ENCODE data around the gene TGFBR2. TPM values are rescaled to one million over a fixed set of nuclear protein-coding genes. Genes with fewer than 3 reads are reported as not detected.

TGFBR2 gene
- total and polyA plus RNA-seq, 10 donors = 18.2 to 322 (median 239) TPM

GRCh38 chr3:30612437-30613132 is 6.2 kb downstream of the TGFBR2 start:
- TF ChIP-seq POLR2AphosphoS5 (IDR thresholded peaks at IDR 0.05) = no peak
- Histone ChIP-seq H3K4me3 (peak overlapping the region in 5 of 8 donors; percentile 13 to 88 (median 14)), H3K4me1 (peaks cover 68 to 98% (median 86%) of the 10 kb centered on the region in 6 donors), H3K27me3 (replicated peaks in 1 of 7) (no peaks in the 10 kb centered on the region), H3K27ac (peak overlapping the region in 7 of 8 donors; percentile 97 to 100 (median 100)), H3K36me3 (no peaks in the 10 kb centered on the region), H3K9me3 (no peaks in the 10 kb centered on the region)
- 40 to 74% (median 42%) methylated on average over 3 of the region's 3 CpGs for WGBS, 5 donors
- DNase-seq = no peak
- intact Hi-C loops (cut with DNase I; ENCODE audit: low total_unique reads) = loop anchor here (10.0 kb wide), 1 partner anchor 52 kb away; no protein-coding TSS in a partner anchor

- H3K4me3 ChIP-seq = peak overlapping the region in 2 of 8 donors; percentile 2 to 40
- DNase-seq = no peak
- no peak for TF ChIP-seq CTCF (IDR thresholded peaks at IDR 0.05 in 8 of 11, conservative IDR thresholded peaks at IDR 0.05 in 3 of 11)
- peak in 1 of 3 donors; percentile 42 for TF ChIP-seq POLR2AphosphoS5 (IDR thresholded peaks at IDR 0.05)
- H3K27ac ChIP-seq = peak overlapping the region; percentile 22 to 100 (median 100)
- peaks cover 72 to 100% (median 93%) of the 10 kb centered on the region in 6 donors for H3K4me1 ChIP-seq
- no peaks in the 10 kb centered on the region for H3K27me3 ChIP-seq (replicated peaks in 1 of 7)
- 17 to 53% (median 33%) methylated on average over 3 of the region's 3 CpGs for WGBS, 5 donors
- H3K9me3 ChIP-seq = no peaks in the 10 kb centered on the region
- intact Hi-C loops (cut with DNase I; ENCODE audit: low total_unique reads) = loop anchor here (10.0 kb wide), 1 partner anchor 52 kb away; no protein-coding TSS in a partner anchor
- H3K36me3 ChIP-seq = no peaks in the 10 kb centered on the region
Measured at GRCh38 chr3:30613133-30613825, 6.9 kb downstream of the TGFBR2 start.

GRCh38 chr3:30614373-30614772 is 8.0 kb downstream of the TGFBR2 start:
- WGBS, 5 donors = 22 to 40% (median 26%) methylated on average over 4 of the region's 4 CpGs
- Histone ChIP-seq H3K27ac (peak overlapping the region; percentile 22 to 100 (median 100)), H3K36me3 (peaks cover 0 to 3% (median 0%) of the 10 kb centered on the region in 6 donors), H3K27me3 (replicated peaks in 1 of 7) (no peaks in the 10 kb centered on the region), H3K4me1 (peaks cover 83 to 100% (median 100%) of the 10 kb centered on the region in 6 donors), H3K4me3 (peak overlapping the region in 1 of 8 donors; percentile 43), H3K9me3 (no peaks in the 10 kb centered on the region)
- intact Hi-C loops (cut with DNase I; ENCODE audit: low total_unique reads) = loop anchor here (10.0 kb wide), 1 partner anchor 50 kb away; no protein-coding TSS in a partner anchor
- TF ChIP-seq CTCF (IDR thresholded peaks at IDR 0.05 in 8 of 11, conservative IDR thresholded peaks at IDR 0.05 in 3 of 11) (no peak), POLR2A (IDR thresholded peaks at IDR 0.05) (no peak), POLR2AphosphoS5 (IDR thresholded peaks at IDR 0.05) (no peak)
- no peak for DNase-seq

- peaks cover 0 to 8% (median 0%) of the 10 kb centered on the region in 6 donors for H3K36me3 ChIP-seq
- no peaks in the 10 kb centered on the region for H3K27me3 ChIP-seq (replicated peaks in 1 of 7)
- H3K4me1 ChIP-seq = peaks cover 85 to 100% (median 100%) of the 10 kb centered on the region in 6 donors
- intact Hi-C loops (cut with DNase I; ENCODE audit: low total_unique reads) = loop anchor here (10.0 kb wide), 1 partner anchor 50 kb away; no protein-coding TSS in a partner anchor
- 66 to 84% (median 73%) methylated on average over 1 of the region's 1 CpG for WGBS, 5 donors
- TF ChIP-seq CTCF (IDR thresholded peaks at IDR 0.05 in 8 of 11, conservative IDR thresholded peaks at IDR 0.05 in 3 of 11) = no peak
- no peak for TF ChIP-seq POLR2AphosphoS5 (IDR thresholded peaks at IDR 0.05)
- H3K4me3 ChIP-seq = peak overlapping the region in 1 of 8 donors; percentile 43
- DNase-seq = no peak
- no peaks in the 10 kb centered on the region for H3K9me3 ChIP-seq
- peak overlapping the region in 6 of 8 donors; percentile 56 to 100 (median 100) for H3K27ac ChIP-seq
Measured at GRCh38 chr3:30614943-30615342, 8.5 kb downstream of the TGFBR2 start.
